ENCODE measurements around the gene CCDC9.

GRCh38 chr19:47275791-47276461, 19.6 kb downstream of the CCDC9 start:
- TF ChIP-seq ZHX1 (CRISPR knock-in tag; IDR thresholded peaks at IDR 0.05; ENCODE audit: low read depth) (no peak), ZNF512 (CRISPR knock-in tag; IDR thresholded peaks at IDR 0.05) (no peak), CTCF (CRISPR knock-in tag; IDR thresholded peaks at IDR 0.05) (no peak), ZSCAN5A (CRISPR knock-in tag; IDR thresholded peaks at IDR 0.05; ENCODE audit: borderline replicate concordance) (no peak), NR1H2 (CRISPR knock-in tag; IDR thresholded peaks at IDR 0.05; ENCODE audit: borderline replicate concordance, low read depth) (no peak), MEF2D (CRISPR knock-in tag; IDR thresholded peaks at IDR 0.05) (no peak), ZNF280D (CRISPR knock-in tag; IDR thresholded peaks at IDR 0.05) (no peak), ZNF280B (CRISPR knock-in tag; IDR thresholded peaks at IDR 0.05; ENCODE audit: borderline replicate concordance) (no peak)
